ENCODE data around the gene MEGF9.

DNA sequence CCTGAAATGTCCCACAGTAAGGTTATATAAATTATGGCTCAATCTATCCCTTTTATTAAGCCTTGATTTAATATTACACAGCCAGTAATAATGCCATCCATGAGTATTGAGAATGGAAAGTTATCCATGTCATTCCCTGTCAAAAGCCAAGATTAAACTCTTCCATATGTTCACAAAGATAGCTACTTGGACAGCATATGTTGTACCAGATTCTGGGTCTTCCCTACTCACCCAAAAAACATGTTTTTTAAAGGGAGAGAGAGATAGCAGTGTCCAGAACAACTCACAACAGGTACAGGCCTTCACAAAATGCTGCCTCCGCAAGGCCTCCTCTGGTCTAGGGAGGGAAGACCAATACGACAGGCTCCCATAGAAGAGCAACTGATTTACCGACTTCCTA lies 149.7 kb downstream of the MEGF9 start:
- TF ChIP-seq CTCF (conservative IDR thresholded peaks at IDR 0.05) (no peak), EZH2 (IDR thresholded peaks at IDR 0.05; ENCODE audit: low read depth) (no peak)

Measured in PC-9 (cell line).